ENCODE results near the gene CD200R1. TPM values are rescaled to one million over a fixed set of nuclear protein-coding genes. Genes with fewer than 3 reads are reported as not detected.

The CD200R1 gene
- total and polyA plus RNA-seq, 9 of the 15 experiments (the other 6 are each of a cell fraction or from before 2014, with no cell fraction given) = 0.04 to 0.23 (median 0.09) TPM; not detected in 5

DNA sequence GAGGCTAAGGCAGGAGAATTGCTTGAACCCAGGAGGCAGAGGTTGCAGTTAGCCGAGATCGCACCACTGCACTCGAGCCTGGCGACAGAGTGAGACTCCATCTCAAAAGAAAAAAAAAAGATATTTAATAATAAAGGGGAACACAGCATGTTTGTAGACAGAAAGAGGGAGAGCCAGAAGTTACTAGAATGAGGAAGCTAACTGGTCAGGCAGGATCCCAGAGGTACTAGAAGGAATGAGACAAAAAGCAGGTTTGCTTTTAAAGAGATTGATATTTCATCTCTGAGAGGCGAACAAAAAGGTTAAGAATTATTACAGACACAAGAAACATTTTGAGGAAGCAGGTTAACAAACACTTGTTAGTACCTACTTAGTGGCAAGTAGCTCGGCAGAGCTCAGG is 9.2 kb downstream of the CD200R1 start:
- Histone ChIP-seq H3K9ac (ENCODE audit: insufficient read depth in 1 of 2, low read depth in 2 of 2, low read length in 2 of 2) (no peak overlapping the region), H3K4me2 (ENCODE audit: insufficient read depth, low read length) (no peak overlapping the region), H3K9me3 (replicated peaks; ENCODE audit: control insufficient read depth, insufficient read depth, low read depth, low read length) (0 out of 2 replicates have a peak, but pooled peaks cover 2% of the 10 kb centered on the region), H3K79me2 (ENCODE audit: control insufficient read depth, insufficient read depth, low read length) (no peaks in the 10 kb centered on the region), H3K27ac (ENCODE audit: extremely low read depth, low read depth, low read length) (no peak overlapping the region), H3K36me3 (ENCODE audit: control insufficient read depth, insufficient read depth, low read length) (no peaks in the 10 kb centered on the region), H3K4me3 (no peak overlapping the region), H3K27me3 (ENCODE audit: control insufficient read depth in 2 of 2, insufficient read depth in 2 of 2, low read length in 2 of 2) (no peaks in the 10 kb centered on the region), H2AFZ (ENCODE audit: low read depth, low read length) (no peak overlapping the region), H4K20me1 (replicated peaks; ENCODE audit: control insufficient read depth, insufficient read depth, low read length) (no peaks in the 10 kb centered on the region), H3K9me1 (ENCODE audit: control insufficient read depth, insufficient read depth, low read length) (no peaks in the 10 kb centered on the region), H3K4me1 (replicated peaks in 1 of 2; ENCODE audit: control insufficient read depth in 2 of 2, insufficient read depth in 2 of 2, low read length in 2 of 2) (no peaks in the 10 kb centered on the region)
- ChIA-PET POLR2A (interaction anchor here (0.6 kb wide), 1 partner anchor 269 kb away, joined by 5 read pairs; no protein-coding TSS in a partner anchor), CTCF (ENCODE audit: low intra/inter-chr PET ratio) (no interaction called here)
- intact Hi-C loops (cut with micrococcal nuclease) = no loop called here
- DNase-seq (ENCODE audit: extremely low read depth in 1 of 4, low spot score in 3 of 4) (no peak), ATAC-seq (no peak), FAIRE-seq (no peak)
- no TSS peak for BruUV-seq (replicated peaks)
- in situ Hi-C loops (cut with MboI) = no loop called here
- WGBS (ENCODE audit: insufficient coverage, low coverage, missing lambda C conversion rate) = 25% methylated on average over 6 of the region's 6 CpGs
- TF ChIP-seq, protein P1, sequence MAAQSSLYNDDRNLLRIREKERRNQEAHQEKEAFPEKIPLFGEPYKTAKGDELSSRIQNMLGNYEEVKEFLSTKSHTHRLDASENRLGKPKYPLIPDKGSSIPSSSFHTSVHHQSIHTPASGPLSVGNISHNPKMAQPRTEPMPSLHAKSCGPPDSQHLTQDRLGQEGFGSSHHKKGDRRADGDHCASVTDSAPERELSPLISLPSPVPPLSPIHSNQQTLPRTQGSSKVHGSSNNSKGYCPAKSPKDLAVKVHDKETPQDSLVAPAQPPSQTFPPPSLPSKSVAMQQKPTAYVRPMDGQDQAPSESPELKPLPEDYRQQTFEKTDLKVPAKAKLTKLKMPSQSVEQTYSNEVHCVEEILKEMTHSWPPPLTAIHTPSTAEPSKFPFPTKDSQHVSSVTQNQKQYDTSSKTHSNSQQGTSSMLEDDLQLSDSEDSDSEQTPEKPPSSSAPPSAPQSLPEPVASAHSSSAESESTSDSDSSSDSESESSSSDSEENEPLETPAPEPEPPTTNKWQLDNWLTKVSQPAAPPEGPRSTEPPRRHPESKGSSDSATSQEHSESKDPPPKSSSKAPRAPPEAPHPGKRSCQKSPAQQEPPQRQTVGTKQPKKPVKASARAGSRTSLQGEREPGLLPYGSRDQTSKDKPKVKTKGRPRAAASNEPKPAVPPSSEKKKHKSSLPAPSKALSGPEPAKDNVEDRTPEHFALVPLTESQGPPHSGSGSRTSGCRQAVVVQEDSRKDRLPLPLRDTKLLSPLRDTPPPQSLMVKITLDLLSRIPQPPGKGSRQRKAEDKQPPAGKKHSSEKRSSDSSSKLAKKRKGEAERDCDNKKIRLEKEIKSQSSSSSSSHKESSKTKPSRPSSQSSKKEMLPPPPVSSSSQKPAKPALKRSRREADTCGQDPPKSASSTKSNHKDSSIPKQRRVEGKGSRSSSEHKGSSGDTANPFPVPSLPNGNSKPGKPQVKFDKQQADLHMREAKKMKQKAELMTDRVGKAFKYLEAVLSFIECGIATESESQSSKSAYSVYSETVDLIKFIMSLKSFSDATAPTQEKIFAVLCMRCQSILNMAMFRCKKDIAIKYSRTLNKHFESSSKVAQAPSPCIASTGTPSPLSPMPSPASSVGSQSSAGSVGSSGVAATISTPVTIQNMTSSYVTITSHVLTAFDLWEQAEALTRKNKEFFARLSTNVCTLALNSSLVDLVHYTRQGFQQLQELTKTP (IDR thresholded peaks at IDR 0.05; ENCODE audit: low read depth in 1 of 2, partially characterized antibody in 2 of 2) = no peak
- TF ChIP-seq JUND (IDR thresholded peaks at IDR 0.05; ENCODE audit: borderline replicate concordance, low read depth, low read length) (no peak), JUND (tag; IDR thresholded peaks at IDR 0.05; ENCODE audit: borderline replicate concordance, low read depth, low read length) (no peak), CBX3 (IDR thresholded peaks at IDR 0.05; ENCODE audit: borderline replicate concordance in 1 of 2, low read length in 2 of 2) (no peak), SIRT6 (IDR thresholded peaks at IDR 0.05; ENCODE audit: low read depth, low read length) (no peak), TCF7 (IDR thresholded peaks at IDR 0.05; ENCODE audit: borderline replicate concordance) (no peak)
- TF ChIP-seq, protein P2, sequence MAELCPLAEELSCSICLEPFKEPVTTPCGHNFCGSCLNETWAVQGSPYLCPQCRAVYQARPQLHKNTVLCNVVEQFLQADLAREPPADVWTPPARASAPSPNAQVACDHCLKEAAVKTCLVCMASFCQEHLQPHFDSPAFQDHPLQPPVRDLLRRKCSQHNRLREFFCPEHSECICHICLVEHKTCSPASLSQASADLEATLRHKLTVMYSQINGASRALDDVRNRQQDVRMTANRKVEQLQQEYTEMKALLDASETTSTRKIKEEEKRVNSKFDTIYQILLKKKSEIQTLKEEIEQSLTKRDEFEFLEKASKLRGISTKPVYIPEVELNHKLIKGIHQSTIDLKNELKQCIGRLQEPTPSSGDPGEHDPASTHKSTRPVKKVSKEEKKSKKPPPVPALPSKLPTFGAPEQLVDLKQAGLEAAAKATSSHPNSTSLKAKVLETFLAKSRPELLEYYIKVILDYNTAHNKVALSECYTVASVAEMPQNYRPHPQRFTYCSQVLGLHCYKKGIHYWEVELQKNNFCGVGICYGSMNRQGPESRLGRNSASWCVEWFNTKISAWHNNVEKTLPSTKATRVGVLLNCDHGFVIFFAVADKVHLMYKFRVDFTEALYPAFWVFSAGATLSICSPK (IDR thresholded peaks at IDR 0.05; ENCODE audit: borderline replicate concordance) = no peak
- TF ChIP-seq, protein P3, sequence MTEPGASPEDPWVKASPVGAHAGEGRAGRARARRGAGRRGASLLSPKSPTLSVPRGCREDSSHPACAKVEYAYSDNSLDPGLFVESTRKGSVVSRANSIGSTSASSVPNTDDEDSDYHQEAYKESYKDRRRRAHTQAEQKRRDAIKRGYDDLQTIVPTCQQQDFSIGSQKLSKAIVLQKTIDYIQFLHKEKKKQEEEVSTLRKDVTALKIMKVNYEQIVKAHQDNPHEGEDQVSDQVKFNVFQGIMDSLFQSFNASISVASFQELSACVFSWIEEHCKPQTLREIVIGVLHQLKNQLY (CRISPR knock-in tag; conservative IDR thresholded peaks at IDR 0.05) = no peak
- TF ChIP-seq, protein P4, sequence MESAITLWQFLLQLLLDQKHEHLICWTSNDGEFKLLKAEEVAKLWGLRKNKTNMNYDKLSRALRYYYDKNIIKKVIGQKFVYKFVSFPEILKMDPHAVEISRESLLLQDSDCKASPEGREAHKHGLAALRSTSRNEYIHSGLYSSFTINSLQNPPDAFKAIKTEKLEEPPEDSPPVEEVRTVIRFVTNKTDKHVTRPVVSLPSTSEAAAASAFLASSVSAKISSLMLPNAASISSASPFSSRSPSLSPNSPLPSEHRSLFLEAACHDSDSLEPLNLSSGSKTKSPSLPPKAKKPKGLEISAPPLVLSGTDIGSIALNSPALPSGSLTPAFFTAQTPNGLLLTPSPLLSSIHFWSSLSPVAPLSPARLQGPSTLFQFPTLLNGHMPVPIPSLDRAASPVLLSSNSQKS (CRISPR knock-in tag; IDR thresholded peaks at IDR 0.05) = no peak
- TF ChIP-seq, protein P5, sequence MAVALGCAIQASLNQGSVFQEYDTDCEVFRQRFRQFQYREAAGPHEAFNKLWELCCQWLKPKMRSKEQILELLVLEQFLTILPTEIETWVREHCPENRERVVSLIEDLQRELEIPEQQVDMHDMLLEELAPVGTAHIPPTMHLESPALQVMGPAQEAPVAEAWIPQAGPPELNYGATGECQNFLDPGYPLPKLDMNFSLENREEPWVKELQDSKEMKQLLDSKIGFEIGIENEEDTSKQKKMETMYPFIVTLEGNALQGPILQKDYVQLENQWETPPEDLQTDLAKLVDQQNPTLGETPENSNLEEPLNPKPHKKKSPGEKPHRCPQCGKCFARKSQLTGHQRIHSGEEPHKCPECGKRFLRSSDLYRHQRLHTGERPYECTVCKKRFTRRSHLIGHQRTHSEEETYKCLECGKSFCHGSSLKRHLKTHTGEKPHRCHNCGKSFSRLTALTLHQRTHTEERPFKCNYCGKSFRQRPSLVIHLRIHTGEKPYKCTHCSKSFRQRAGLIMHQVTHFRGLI (CRISPR knock-in tag; IDR thresholded peaks at IDR 0.05) = no peak

Measured in K562 (cell line).